B cell (primary cell): ENCODE measurements around the gene ELAC1. TPM values are rescaled to one million over a fixed set of nuclear protein-coding genes. Genes with fewer than 3 reads are reported as not detected.

Source experiments
- ATAC-seq: fragments of 200-7000 bp; cut with Tn5 transposase; one replicate; pipeline ENCODE4 v1.10.0; 2021; ENCODE audit warnings: low read depth, mild to moderate bottlenecking, moderate number of reproducible peaks, moderate library complexity
- CTCF ChIA-PET: fragments of 350-600 bp; sonication (Branson Sonifier 250); formaldehyde crosslinking; loops from one replicate; lab custom pipeline; 2021; ENCODE audit warnings: antibody characterized with exemption, inconsistent platforms; lab: Charles Lee
- POLR2A ChIA-PET: fragments of 350-600 bp; sonication (Branson Sonifier 250); formaldehyde crosslinking; loops from one replicate; lab custom pipeline; 2021; ENCODE audit warnings: antibody characterized with exemption; lab: Charles Lee
- DNase-seq: peaks from one replicate; pipeline ENCODE4 v3.0.0; 2013
- H2AFZ ChIP-seq: 2 replicates; pipeline ENCODE4 v1.6.1; 2012; ENCODE audit warnings: mild to moderate bottlenecking, low read depth, low read length; ENCODE audit not compliant: insufficient read depth, poor library complexity, severe bottlenecking
- H3K27ac ChIP-seq, 2 donors: 1 replicate in 1 of 2; 2 replicates in 1 of 2; pipeline ENCODE4 v1.5.1; 2012 to 2013; ENCODE audit warnings: low read length in 2 of 2, mild to moderate bottlenecking in 2 of 2, moderate library complexity in 1 of 2
- H3K27me3 ChIP-seq, 4 experiments: fragments of 200-600 bp in 1 of 4; sonication (generic) in 1 of 4; replicated peaks in 1 of 4; 1 replicate in 2 of 4; 2 replicates in 2 of 4; pipeline versions ENCODE4 v1.6.1 to v1.7.0; 2013 to 2016; ENCODE audit warnings: low read length in 3 of 4, mild to moderate bottlenecking in 2 of 4, mixed read lengths in 1 of 4, moderate library complexity in 1 of 4; ENCODE audit not compliant: insufficient read depth in 4 of 4, control insufficient read depth in 3 of 4; ENCODE audit errors: control extremely low read depth in 1 of 4
- H3K36me3 ChIP-seq, 2 experiments: replicated peaks in 1 of 2; 1 replicate in 1 of 2; 2 replicates in 1 of 2; pipeline versions ENCODE4 v1.6.1 to v1.7.1; 2013; ENCODE audit warnings: low read length in 1 of 2; ENCODE audit not compliant: insufficient read depth in 2 of 2, control insufficient read depth in 1 of 2; ENCODE audit errors: control extremely low read depth in 1 of 2, extremely low read depth in 1 of 2
- H3K4me1 ChIP-seq, 2 donors: fragments of 200-600 bp in 1 of 2; sonication (generic) in 1 of 2; 1 replicate in 1 of 2; 2 replicates in 1 of 2; pipeline versions ENCODE4 v1.5.1 to v1.6.1; 2013 to 2017; ENCODE audit warnings: low read length in 2 of 2; ENCODE audit not compliant: control insufficient read depth in 2 of 2, insufficient read depth in 2 of 2
- H3K4me2 ChIP-seq: replicated peaks from 2 replicates; pipeline ENCODE3; 2012; ENCODE audit warnings: mild to moderate bottlenecking, low read depth, low read length; ENCODE audit not compliant: poor library complexity, severe bottlenecking
- H3K4me3 ChIP-seq, 5 experiments: fragments of 200-600 bp in 1 of 5; sonication (generic) in 1 of 5; 1 replicate in 3 of 5; 2 replicates in 2 of 5; pipeline versions ENCODE4 v1.5.1 to v1.7.0; 2011 to 2016; ENCODE audit warnings: low read length in 4 of 5, mild to moderate bottlenecking in 4 of 5, low read depth in 2 of 5, control low read depth in 1 of 5, moderate library complexity in 1 of 5; ENCODE audit not compliant: insufficient read depth in 1 of 5; ENCODE audit errors: control extremely low read depth in 1 of 5, extremely low read depth in 1 of 5
- H3K79me2 ChIP-seq: fragments of 200-600 bp; sonication (generic); one replicate; pipeline ENCODE4 v1.6.0; 2016; ENCODE audit warnings: low read length; ENCODE audit not compliant: control insufficient read depth, insufficient read depth
- H3K9ac ChIP-seq: fragments of 200-600 bp; sonication (generic); 2 replicates; pipeline ENCODE4 v1.6.1; 2017; ENCODE audit warnings: mild to moderate bottlenecking, low read length, moderate library complexity
- H3K9me3 ChIP-seq, 3 donors: one replicate each; pipeline versions ENCODE4 v1.6.1 to v1.7.1; 2013; ENCODE audit warnings: low read length in 2 of 3; ENCODE audit not compliant: control insufficient read depth in 2 of 3, insufficient read depth in 1 of 3; ENCODE audit errors: control extremely low read depth in 1 of 3
- H4K20me1 ChIP-seq: 2 replicates; pipeline ENCODE4 v1.6.0; 2012; ENCODE audit warnings: mild to moderate bottlenecking, low read length; ENCODE audit not compliant: insufficient read depth, control insufficient read depth, poor library complexity, severe bottlenecking
- H3K27ac Mint-ChIP-seq: one replicate; pipeline ENCODE4 v1.8.0; 2021; ENCODE audit warnings: mixed read lengths
- H3K27me3 Mint-ChIP-seq: one replicate; pipeline ENCODE4 v1.8.0; 2021; ENCODE audit warnings: mixed read lengths
- H3K4me1 Mint-ChIP-seq: one replicate; pipeline ENCODE4 v1.8.0; 2021; ENCODE audit warnings: mixed read lengths
- H3K4me3 Mint-ChIP-seq: one replicate; pipeline ENCODE4 v1.8.0; 2021; ENCODE audit warnings: mixed read lengths
- H3K9me3 Mint-ChIP-seq: one replicate; pipeline ENCODE4 v1.8.0; 2022; ENCODE audit warnings: mixed read lengths; ENCODE audit not compliant: insufficient read depth
- EZH2 ChIP-seq: IDR thresholded peaks from 2 replicates; pipeline ENCODE4 v1.6.1; 2012; ENCODE audit warnings: borderline replicate concordance, low read depth, mild to moderate bottlenecking, moderate library complexity, low read length; ENCODE audit not compliant: insufficient read depth, poor library complexity, severe bottlenecking
- WGBS: methylation state at CpG from one replicate; pipeline ENCODE4 v1.1.5; 2013; ENCODE audit warnings: missing lambda C conversion rate; ENCODE audit not compliant: insufficient coverage; 5-methylcytosine and 5-hydroxymethylcytosine counted together
- intact Hi-C: fragments of 100-400 bp; cut with micrococcal nuclease; formaldehyde crosslinking; loops from one replicate; pipeline ENCODE4 v1.10.0; 2022
- polyA plus RNA-seq: library from polyadenylated mRNA; depleted of rRNA; stranded (reverse); fragments of >200 nt; gene quantifications from 2 replicates; pipeline ENCODE4 v1.2.3, GENCODE V29; 2012
- total RNA-seq, 2 donors: library from RNA; stranded (reverse); fragments of 120-200 nt in 1 of 2; gene quantifications; 1 replicate in 1 of 2; 2 replicates in 1 of 2; pipeline versions ENCODE4 v1.2.3 to v1.2.4, GENCODE V29; 2013 to 2022
- TF ChIP-seq, protein P1 (sequence below): fragments of 200-600 bp; IDR thresholded peaks from one replicate; pipeline ENCODE4 v1.8.0; 2022; ENCODE audit warnings: antibody characterized with exemption, mild to moderate bottlenecking

ELAC1 gene
- total and polyA plus RNA-seq, 2 donors (not counting 1 experiment from before 2014, with no cell fraction given): 3.8 to 9.9 TPM

DNA sequence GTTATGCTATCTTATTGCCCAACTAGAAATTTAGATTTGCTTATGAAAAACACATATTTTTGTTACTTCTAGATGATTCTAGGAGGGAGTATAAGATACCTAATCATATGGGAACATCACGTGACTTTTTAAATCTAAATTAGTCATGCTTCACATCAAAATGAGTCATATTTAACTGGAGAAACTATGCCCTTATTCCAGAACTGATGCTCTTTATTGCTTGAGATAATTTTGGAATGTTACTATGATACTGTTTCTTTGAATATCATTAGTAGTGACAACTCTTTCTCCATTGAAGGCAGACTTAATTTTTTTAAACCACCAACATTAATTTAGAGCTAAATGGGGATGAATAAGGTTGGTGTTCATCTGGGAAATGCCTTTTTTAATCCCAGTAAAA lies 19.9 kb upstream of the ELAC1 start:
- Mint-ChIP-seq H3K4me1 (no peaks in the 10 kb centered on the region), H3K27me3 (no peaks in the 10 kb centered on the region), H3K4me3 (no peak overlapping the region), H3K9me3 (no peaks in the 10 kb centered on the region), H3K27ac (no peak overlapping the region)
- DNase-seq (no peak), ATAC-seq (no peak)
- no peak overlapping the region for H3K27ac ChIP-seq
- no CpG with 5 or more reads among the region's 1 CpG for WGBS
- no peak overlapping the region for H3K9ac ChIP-seq
- intact Hi-C loops: no loop called here
- H3K9me3 ChIP-seq: no peaks in the 10 kb centered on the region
- H3K27me3 ChIP-seq: no peaks in the 10 kb centered on the region
- H3K4me1 ChIP-seq: no peaks in the 10 kb centered on the region
- no peak overlapping the region for H3K4me3 ChIP-seq
- TF ChIP-seq, protein P1, sequence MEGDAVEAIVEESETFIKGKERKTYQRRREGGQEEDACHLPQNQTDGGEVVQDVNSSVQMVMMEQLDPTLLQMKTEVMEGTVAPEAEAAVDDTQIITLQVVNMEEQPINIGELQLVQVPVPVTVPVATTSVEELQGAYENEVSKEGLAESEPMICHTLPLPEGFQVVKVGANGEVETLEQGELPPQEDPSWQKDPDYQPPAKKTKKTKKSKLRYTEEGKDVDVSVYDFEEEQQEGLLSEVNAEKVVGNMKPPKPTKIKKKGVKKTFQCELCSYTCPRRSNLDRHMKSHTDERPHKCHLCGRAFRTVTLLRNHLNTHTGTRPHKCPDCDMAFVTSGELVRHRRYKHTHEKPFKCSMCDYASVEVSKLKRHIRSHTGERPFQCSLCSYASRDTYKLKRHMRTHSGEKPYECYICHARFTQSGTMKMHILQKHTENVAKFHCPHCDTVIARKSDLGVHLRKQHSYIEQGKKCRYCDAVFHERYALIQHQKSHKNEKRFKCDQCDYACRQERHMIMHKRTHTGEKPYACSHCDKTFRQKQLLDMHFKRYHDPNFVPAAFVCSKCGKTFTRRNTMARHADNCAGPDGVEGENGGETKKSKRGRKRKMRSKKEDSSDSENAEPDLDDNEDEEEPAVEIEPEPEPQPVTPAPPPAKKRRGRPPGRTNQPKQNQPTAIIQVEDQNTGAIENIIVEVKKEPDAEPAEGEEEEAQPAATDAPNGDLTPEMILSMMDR: no peak
- TF ChIP-seq EZH2: no peak
- no peaks in the 10 kb centered on the region for H3K79me2 ChIP-seq
- peaks cover 11 to 26% of the 10 kb centered on the region in 2 experiments for H3K36me3 ChIP-seq
- ChIA-PET CTCF (no interaction called here), POLR2A (no interaction called here)
- no peaks in the 10 kb centered on the region for H4K20me1 ChIP-seq
- H2AFZ ChIP-seq: no peak overlapping the region
- no peak overlapping the region for H3K4me2 ChIP-seq

DNA sequence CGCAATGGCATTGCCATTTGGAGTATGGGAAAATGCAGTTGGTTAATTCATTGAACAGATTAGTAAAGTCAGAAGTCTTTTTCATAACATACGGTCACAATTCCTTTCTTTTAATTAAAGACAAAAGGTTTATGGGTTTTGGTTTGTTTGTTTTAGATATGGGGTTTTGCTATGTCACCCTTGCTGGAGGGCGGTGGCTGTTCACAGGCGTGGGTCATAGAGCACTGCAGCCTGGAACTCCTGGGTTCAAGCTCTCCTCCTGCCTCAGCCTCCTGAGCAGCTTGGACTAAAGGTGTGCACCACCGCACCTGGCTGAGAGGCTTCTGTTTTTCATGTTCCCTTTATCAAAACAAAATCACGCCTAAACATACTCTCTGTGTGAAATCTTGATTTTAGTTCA lies 18.7 kb upstream of the ELAC1 start:
- no peaks in the 10 kb centered on the region for H3K4me1 Mint-ChIP-seq
- H3K9me3 Mint-ChIP-seq: no peaks in the 10 kb centered on the region
- ATAC-seq: no peak
- WGBS: 100% methylated on average over 1 of the region's 6 CpGs
- H3K27me3 ChIP-seq: no peaks in the 10 kb centered on the region
- H3K9me3 ChIP-seq: no peaks in the 10 kb centered on the region
- H2AFZ ChIP-seq: no peak overlapping the region
- no peak overlapping the region for H3K4me3 Mint-ChIP-seq
- no peak overlapping the region for H3K27ac Mint-ChIP-seq
- no peaks in the 10 kb centered on the region for H4K20me1 ChIP-seq
- H3K79me2 ChIP-seq: no peaks in the 10 kb centered on the region
- H3K4me2 ChIP-seq: no peak overlapping the region
- no peak overlapping the region for H3K9ac ChIP-seq
- H3K27ac ChIP-seq: no peak overlapping the region
- H3K36me3 ChIP-seq: peaks cover 9 to 21% of the 10 kb centered on the region in 2 experiments
- no peak for DNase-seq
- ChIA-PET CTCF (interaction anchor here (1.5 kb wide), 1 partner anchor 129 kb away, joined by 3 read pairs; no protein-coding TSS in a partner anchor), POLR2A (no interaction called here)
- H3K27me3 Mint-ChIP-seq: no peaks in the 10 kb centered on the region
- H3K4me3 ChIP-seq: no peak overlapping the region
- TF ChIP-seq EZH2: no peak
- TF ChIP-seq, protein P1: no peak
- no peaks in the 10 kb centered on the region for H3K4me1 ChIP-seq
- intact Hi-C loops: no loop called here
